ENCODE measurements around the gene PRKAB1. TPM values are rescaled to one million over a fixed set of nuclear protein-coding genes. Genes with fewer than 3 reads are reported as not detected.

The PRKAB1 gene
- total and polyA plus RNA-seq, 2 experiments from 2014 or later = 16.3 to 31.0 TPM

DNA sequence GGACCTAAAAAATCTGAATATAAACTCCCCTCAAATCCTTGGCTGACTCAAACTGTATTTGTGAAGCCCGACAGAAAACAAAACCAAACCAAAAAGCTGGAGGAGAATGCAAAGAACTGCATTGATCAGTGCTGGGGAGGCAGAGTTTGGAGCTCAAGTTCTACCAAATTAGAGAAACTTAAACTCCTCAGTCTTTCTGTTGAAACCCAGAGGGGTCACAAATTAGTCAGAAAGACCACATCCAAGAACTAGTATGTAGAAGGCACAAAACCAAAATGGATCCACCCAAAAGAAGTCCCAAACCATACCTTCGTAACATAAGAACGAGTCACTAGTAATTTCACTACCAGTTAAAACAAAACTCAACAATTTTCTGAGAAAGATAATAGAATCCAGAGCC, 15.3 kb upstream of the PRKAB1 start:
- no peak overlapping the region for H3K4me3 Mint-ChIP-seq
- Histone ChIP-seq H4K20me1 (replicated peaks; ENCODE audit: insufficient read depth) (no peaks in the 10 kb centered on the region), H3K4me3 (no peak overlapping the region), H3K4me1 (ENCODE audit: insufficient read depth) (no peaks in the 10 kb centered on the region), H2AFZ (no peak overlapping the region), H3F3A (replicated peaks; ENCODE audit: low read depth) (no peaks in the 10 kb centered on the region), H3K79me2 (replicated peaks; ENCODE audit: insufficient read depth) (no peaks in the 10 kb centered on the region), H3K27me3 (ENCODE audit: insufficient read depth) (no peaks in the 10 kb centered on the region), H3K36me3 (ENCODE audit: insufficient read depth) (no peaks in the 10 kb centered on the region), H3K9me2 (ENCODE audit: insufficient read depth) (no peaks in the 10 kb centered on the region), H3K4me2 (no peak overlapping the region), H3K27ac (ENCODE audit: low read depth) (no peak overlapping the region)
- H3K27ac Mint-ChIP-seq = no peak overlapping the region
- peaks cover 33% of the 10 kb centered on the region for H3K9me3 Mint-ChIP-seq
- TF ChIP-seq EZH2 (IDR thresholded peaks at IDR 0.05; ENCODE audit: low read depth, unreplicated experiment) = no peak
- TF ChIP-seq, protein P1, sequence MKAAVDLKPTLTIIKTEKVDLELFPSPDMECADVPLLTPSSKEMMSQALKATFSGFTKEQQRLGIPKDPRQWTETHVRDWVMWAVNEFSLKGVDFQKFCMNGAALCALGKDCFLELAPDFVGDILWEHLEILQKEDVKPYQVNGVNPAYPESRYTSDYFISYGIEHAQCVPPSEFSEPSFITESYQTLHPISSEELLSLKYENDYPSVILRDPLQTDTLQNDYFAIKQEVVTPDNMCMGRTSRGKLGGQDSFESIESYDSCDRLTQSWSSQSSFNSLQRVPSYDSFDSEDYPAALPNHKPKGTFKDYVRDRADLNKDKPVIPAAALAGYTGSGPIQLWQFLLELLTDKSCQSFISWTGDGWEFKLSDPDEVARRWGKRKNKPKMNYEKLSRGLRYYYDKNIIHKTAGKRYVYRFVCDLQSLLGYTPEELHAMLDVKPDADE (IDR thresholded peaks at IDR 0.05) = no peak
- TF ChIP-seq, protein P2, sequence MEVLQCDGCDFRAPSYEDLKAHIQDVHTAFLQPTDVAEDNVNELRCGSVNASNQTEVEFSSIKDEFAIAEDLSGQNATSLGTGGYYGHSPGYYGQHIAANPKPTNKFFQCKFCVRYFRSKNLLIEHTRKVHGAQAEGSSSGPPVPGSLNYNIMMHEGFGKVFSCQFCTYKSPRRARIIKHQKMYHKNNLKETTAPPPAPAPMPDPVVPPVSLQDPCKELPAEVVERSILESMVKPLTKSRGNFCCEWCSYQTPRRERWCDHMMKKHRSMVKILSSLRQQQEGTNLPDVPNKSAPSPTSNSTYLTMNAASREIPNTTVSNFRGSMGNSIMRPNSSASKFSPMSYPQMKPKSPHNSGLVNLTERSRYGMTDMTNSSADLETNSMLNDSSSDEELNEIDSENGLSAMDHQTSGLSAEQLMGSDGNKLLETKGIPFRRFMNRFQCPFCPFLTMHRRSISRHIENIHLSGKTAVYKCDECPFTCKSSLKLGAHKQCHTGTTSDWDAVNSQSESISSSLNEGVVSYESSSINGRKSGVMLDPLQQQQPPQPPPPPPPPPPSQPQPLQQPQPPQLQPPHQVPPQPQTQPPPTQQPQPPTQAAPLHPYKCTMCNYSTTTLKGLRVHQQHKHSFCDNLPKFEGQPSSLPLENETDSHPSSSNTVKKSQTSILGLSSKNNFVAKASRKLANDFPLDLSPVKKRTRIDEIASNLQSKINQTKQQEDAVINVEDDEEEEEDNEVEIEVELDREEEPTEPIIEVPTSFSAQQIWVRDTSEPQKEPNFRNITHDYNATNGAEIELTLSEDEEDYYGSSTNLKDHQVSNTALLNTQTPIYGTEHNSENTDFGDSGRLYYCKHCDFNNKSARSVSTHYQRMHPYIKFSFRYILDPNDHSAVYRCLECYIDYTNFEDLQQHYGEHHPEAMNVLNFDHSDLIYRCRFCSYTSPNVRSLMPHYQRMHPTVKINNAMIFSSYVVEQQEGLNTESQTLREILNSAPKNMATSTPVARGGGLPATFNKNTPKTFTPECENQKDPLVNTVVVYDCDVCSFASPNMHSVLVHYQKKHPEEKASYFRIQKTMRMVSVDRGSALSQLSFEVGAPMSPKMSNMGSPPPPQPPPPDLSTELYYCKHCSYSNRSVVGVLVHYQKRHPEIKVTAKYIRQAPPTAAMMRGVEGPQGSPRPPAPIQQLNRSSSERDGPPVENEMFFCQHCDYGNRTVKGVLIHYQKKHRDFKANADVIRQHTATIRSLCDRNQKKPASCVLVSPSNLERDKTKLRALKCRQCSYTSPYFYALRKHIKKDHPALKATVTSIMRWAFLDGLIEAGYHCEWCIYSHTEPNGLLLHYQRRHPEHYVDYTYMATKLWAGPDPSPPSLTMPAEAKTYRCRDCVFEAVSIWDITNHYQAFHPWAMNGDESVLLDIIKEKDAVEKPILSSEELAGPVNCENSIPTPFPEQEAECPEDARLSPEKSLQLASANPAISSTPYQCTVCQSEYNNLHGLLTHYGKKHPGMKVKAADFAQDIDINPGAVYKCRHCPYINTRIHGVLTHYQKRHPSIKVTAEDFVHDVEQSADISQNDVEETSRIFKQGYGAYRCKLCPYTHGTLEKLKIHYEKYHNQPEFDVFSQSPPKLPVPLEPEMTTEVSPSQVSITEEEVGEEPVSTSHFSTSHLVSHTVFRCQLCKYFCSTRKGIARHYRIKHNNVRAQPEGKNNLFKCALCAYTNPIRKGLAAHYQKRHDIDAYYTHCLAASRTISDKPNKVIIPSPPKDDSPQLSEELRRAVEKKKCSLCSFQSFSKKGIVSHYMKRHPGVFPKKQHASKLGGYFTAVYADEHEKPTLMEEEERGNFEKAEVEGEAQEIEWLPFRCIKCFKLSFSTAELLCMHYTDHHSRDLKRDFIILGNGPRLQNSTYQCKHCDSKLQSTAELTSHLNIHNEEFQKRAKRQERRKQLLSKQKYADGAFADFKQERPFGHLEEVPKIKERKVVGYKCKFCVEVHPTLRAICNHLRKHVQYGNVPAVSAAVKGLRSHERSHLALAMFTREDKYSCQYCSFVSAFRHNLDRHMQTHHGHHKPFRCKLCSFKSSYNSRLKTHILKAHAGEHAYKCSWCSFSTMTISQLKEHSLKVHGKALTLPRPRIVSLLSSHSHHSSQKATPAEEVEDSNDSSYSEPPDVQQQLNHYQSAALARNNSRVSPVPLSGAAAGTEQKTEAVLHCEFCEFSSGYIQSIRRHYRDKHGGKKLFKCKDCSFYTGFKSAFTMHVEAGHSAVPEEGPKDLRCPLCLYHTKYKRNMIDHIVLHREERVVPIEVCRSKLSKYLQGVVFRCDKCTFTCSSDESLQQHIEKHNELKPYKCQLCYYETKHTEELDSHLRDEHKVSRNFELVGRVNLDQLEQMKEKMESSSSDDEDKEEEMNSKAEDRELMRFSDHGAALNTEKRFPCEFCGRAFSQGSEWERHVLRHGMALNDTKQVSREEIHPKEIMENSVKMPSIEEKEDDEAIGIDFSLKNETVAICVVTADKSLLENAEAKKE (CRISPR knock-in tag; IDR thresholded peaks at IDR 0.05) = no peak
- TF ChIP-seq, protein P3, sequence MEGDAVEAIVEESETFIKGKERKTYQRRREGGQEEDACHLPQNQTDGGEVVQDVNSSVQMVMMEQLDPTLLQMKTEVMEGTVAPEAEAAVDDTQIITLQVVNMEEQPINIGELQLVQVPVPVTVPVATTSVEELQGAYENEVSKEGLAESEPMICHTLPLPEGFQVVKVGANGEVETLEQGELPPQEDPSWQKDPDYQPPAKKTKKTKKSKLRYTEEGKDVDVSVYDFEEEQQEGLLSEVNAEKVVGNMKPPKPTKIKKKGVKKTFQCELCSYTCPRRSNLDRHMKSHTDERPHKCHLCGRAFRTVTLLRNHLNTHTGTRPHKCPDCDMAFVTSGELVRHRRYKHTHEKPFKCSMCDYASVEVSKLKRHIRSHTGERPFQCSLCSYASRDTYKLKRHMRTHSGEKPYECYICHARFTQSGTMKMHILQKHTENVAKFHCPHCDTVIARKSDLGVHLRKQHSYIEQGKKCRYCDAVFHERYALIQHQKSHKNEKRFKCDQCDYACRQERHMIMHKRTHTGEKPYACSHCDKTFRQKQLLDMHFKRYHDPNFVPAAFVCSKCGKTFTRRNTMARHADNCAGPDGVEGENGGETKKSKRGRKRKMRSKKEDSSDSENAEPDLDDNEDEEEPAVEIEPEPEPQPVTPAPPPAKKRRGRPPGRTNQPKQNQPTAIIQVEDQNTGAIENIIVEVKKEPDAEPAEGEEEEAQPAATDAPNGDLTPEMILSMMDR (conservative IDR thresholded peaks at IDR 0.05; ENCODE audit: low read depth in 2 of 2) = no peak
- no peak for TF ChIP-seq CREB1 (CRISPR knock-in tag; IDR thresholded peaks at IDR 0.05; ENCODE audit: low read depth)
- no peak for TF ChIP-seq JUNB (IDR thresholded peaks at IDR 0.05; ENCODE audit: unreplicated experiment)
- no peak for TF ChIP-seq ZNF331 (CRISPR knock-in tag; IDR thresholded peaks at IDR 0.05; ENCODE audit: low read depth)
- TF ChIP-seq ZNF114 (CRISPR knock-in tag; IDR thresholded peaks at IDR 0.05) = no peak
- TF ChIP-seq, protein P4, sequence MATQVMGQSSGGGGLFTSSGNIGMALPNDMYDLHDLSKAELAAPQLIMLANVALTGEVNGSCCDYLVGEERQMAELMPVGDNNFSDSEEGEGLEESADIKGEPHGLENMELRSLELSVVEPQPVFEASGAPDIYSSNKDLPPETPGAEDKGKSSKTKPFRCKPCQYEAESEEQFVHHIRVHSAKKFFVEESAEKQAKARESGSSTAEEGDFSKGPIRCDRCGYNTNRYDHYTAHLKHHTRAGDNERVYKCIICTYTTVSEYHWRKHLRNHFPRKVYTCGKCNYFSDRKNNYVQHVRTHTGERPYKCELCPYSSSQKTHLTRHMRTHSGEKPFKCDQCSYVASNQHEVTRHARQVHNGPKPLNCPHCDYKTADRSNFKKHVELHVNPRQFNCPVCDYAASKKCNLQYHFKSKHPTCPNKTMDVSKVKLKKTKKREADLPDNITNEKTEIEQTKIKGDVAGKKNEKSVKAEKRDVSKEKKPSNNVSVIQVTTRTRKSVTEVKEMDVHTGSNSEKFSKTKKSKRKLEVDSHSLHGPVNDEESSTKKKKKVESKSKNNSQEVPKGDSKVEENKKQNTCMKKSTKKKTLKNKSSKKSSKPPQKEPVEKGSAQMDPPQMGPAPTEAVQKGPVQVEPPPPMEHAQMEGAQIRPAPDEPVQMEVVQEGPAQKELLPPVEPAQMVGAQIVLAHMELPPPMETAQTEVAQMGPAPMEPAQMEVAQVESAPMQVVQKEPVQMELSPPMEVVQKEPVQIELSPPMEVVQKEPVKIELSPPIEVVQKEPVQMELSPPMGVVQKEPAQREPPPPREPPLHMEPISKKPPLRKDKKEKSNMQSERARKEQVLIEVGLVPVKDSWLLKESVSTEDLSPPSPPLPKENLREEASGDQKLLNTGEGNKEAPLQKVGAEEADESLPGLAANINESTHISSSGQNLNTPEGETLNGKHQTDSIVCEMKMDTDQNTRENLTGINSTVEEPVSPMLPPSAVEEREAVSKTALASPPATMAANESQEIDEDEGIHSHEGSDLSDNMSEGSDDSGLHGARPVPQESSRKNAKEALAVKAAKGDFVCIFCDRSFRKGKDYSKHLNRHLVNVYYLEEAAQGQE (IDR thresholded peaks at IDR 0.05; ENCODE audit: unreplicated experiment) = no peak
- no peak for TF ChIP-seq POLR2AphosphoS5 (IDR thresholded peaks at IDR 0.05; ENCODE audit: low read depth)
- no peak for TF ChIP-seq EZH2phosphoT487 (IDR thresholded peaks at IDR 0.05; ENCODE audit: unreplicated experiment)
- TF ChIP-seq NANOG (IDR thresholded peaks at IDR 0.05; ENCODE audit: borderline replicate concordance) = no peak
- TF ChIP-seq STAT1 (IDR thresholded peaks at IDR 0.05; ENCODE audit: unreplicated experiment) = no peak
- no peaks in the 10 kb centered on the region for H3K27me3 Mint-ChIP-seq (ENCODE audit: insufficient read depth, low read depth, poor library complexity)
- ATAC-seq = no peak
- H3K4me1 Mint-ChIP-seq = no peaks in the 10 kb centered on the region
- DNase-seq (ENCODE audit: low spot score) = no peak
- H3K36me3 Mint-ChIP-seq (ENCODE audit: low read depth) = peaks cover 7% of the 10 kb centered on the region; the same call in 2 of the 3 replicates

Measured in GM23338 (cell line).